Hepatocyte (in vitro differentiated cells): ENCODE results near the gene MOB3B. TPM values are rescaled to one million over a fixed set of nuclear protein-coding genes. Genes with fewer than 3 reads are reported as not detected.

ENCODE experiments used
- DNase-seq: peaks from one replicate; pipeline ENCODE4 v3.0.0-alpha.2; 2016; ENCODE audit warnings: low spot score
- H2AFZ ChIP-seq: fragments of 200-600 bp; sonication (generic); 2 replicates; pipeline ENCODE4 v1.6.0; 2016; ENCODE audit warnings: antibody characterized with exemption, mild to moderate bottlenecking
- H3K27ac ChIP-seq: fragments of 200-600 bp; sonication (generic); 2 replicates; pipeline ENCODE4 v1.5.1; 2016; ENCODE audit warnings: mild to moderate bottlenecking
- H3K27me3 ChIP-seq: fragments of 200-600 bp; sonication (generic); 2 replicates; pipeline ENCODE4 v1.6.1; 2016
- H3K36me3 ChIP-seq: fragments of 200-600 bp; sonication (generic); replicated peaks from 2 replicates; pipeline ENCODE4 v1.5.1; 2016; ENCODE audit warnings: low read depth; ENCODE audit not compliant: insufficient read depth
- H3K4me1 ChIP-seq: fragments of 200-600 bp; sonication (generic); 2 replicates; pipeline ENCODE4 v1.5.1; 2016; ENCODE audit warnings: mild to moderate bottlenecking, moderate library complexity; ENCODE audit not compliant: insufficient read depth
- H3K4me2 ChIP-seq: fragments of 200-600 bp; sonication (generic); 2 replicates; pipeline ENCODE4 v1.6.0; 2016
- H3K4me3 ChIP-seq: fragments of 200-600 bp; sonication (generic); 2 replicates; pipeline ENCODE4 v1.5.1; 2016; ENCODE audit warnings: mild to moderate bottlenecking
- H3K79me2 ChIP-seq: fragments of 200-600 bp; sonication (generic); 2 replicates; pipeline ENCODE4 v1.6.0; 2017; ENCODE audit warnings: mild to moderate bottlenecking
- H3K9me2 ChIP-seq: fragments of 200-600 bp; sonication (generic); replicated peaks from 2 replicates; pipeline ENCODE4 v1.6.0; 2017; ENCODE audit warnings: mild to moderate bottlenecking; ENCODE audit not compliant: insufficient read depth
- H3K9me3 ChIP-seq: fragments of 200-600 bp; sonication (generic); 2 replicates; pipeline ENCODE4 v1.5.1; 2016; ENCODE audit warnings: low read depth, mild to moderate bottlenecking
- H4K20me1 ChIP-seq: fragments of 200-600 bp; sonication (generic); 2 replicates; pipeline ENCODE4 v1.6.0; 2016; ENCODE audit warnings: mild to moderate bottlenecking; ENCODE audit not compliant: insufficient read depth, poor library complexity, severe bottlenecking
- EZH2 ChIP-seq: fragments of 200-600 bp; sonication (generic); IDR thresholded peaks from 2 replicates; pipeline ENCODE4 v1.6.1; 2016; ENCODE audit warnings: antibody characterized with exemption, mild to moderate bottlenecking, borderline replicate concordance
- EZH2phosphoT487 ChIP-seq: fragments of 200-600 bp; sonication (generic); IDR thresholded peaks from one replicate; pipeline ENCODE4 v1.6.1; 2018; ENCODE audit warnings: antibody characterized with exemption, mild to moderate bottlenecking, low read depth, moderate library complexity; ENCODE audit not compliant: unreplicated experiment, severe bottlenecking
- WGBS: methylation state at CpG from one replicate; pipeline ENCODE4 v1.1.6; 2016; ENCODE audit warnings: low lambda C conversion rate; ENCODE audit errors: missing lambda C conversion rate; 5-methylcytosine and 5-hydroxymethylcytosine counted together
- polyA plus RNA-seq: library from polyadenylated mRNA; unstranded; fragments of >200 nt; fragmentation: Nextera tagmentation; extraction: Ambion mirVana; gene quantifications from 2 replicates; pipeline ENCODE4 v1.2.1, GENCODE V29; 2016
- total RNA-seq: library from RNA; depleted of rRNA; stranded (reverse); fragments of >200 nt; gene quantifications from 2 replicates; pipeline ENCODE4 v1.2.3, GENCODE V29; 2014
- TF ChIP-seq, protein P1 (sequence below): fragments of 200-600 bp; sonication (generic); IDR thresholded peaks from 2 replicates; pipeline ENCODE4 v1.5.1; 2016; ENCODE audit warnings: antibody characterized with exemption, mild to moderate bottlenecking; ENCODE audit not compliant: poor library complexity

Gene MOB3B
- total and polyA plus RNA-seq, 2 experiments from 2014 or later, result 13.3 to 13.5 TPM

DNA sequence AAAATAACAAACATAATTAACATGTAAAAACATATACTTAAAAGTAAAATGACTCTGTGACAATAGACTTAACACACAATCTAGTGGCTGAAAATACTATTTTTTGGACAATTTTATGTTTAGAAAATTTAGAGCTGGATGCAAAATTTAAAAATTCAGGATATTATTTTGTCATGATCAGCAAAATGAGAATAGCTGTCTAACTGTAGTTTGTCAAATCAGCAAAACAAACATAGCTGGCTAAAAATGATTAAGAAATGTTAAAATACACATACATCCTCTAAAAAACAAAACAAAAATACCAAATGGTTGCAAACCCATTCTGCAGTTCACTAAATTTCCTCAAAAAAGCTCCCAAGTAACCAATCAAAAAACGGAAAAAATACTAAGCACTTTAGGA, 25.1 kb upstream of the MOB3B start:
- no peaks in the 10 kb centered on the region for H3K27me3 ChIP-seq
- H3K4me2 ChIP-seq, result no peak overlapping the region
- DNase-seq, result no peak
- H3K27ac ChIP-seq, result no peak overlapping the region
- no peaks in the 10 kb centered on the region for H3K36me3 ChIP-seq
- no peaks in the 10 kb centered on the region for H3K79me2 ChIP-seq
- H3K4me1 ChIP-seq, result no peaks in the 10 kb centered on the region
- H3K4me3 ChIP-seq, result no peak overlapping the region
- TF ChIP-seq, protein P1, sequence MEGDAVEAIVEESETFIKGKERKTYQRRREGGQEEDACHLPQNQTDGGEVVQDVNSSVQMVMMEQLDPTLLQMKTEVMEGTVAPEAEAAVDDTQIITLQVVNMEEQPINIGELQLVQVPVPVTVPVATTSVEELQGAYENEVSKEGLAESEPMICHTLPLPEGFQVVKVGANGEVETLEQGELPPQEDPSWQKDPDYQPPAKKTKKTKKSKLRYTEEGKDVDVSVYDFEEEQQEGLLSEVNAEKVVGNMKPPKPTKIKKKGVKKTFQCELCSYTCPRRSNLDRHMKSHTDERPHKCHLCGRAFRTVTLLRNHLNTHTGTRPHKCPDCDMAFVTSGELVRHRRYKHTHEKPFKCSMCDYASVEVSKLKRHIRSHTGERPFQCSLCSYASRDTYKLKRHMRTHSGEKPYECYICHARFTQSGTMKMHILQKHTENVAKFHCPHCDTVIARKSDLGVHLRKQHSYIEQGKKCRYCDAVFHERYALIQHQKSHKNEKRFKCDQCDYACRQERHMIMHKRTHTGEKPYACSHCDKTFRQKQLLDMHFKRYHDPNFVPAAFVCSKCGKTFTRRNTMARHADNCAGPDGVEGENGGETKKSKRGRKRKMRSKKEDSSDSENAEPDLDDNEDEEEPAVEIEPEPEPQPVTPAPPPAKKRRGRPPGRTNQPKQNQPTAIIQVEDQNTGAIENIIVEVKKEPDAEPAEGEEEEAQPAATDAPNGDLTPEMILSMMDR, result no peak
- TF ChIP-seq EZH2phosphoT487 (no peak), EZH2 (no peak)
- H2AFZ ChIP-seq, result no peak overlapping the region
- H4K20me1 ChIP-seq, result no peaks in the 10 kb centered on the region
- no peaks in the 10 kb centered on the region for H3K9me2 ChIP-seq
- H3K9me3 ChIP-seq, result no peaks in the 10 kb centered on the region
- WGBS, result 98% methylated on average over 1 of the region's 1 CpG

DNA sequence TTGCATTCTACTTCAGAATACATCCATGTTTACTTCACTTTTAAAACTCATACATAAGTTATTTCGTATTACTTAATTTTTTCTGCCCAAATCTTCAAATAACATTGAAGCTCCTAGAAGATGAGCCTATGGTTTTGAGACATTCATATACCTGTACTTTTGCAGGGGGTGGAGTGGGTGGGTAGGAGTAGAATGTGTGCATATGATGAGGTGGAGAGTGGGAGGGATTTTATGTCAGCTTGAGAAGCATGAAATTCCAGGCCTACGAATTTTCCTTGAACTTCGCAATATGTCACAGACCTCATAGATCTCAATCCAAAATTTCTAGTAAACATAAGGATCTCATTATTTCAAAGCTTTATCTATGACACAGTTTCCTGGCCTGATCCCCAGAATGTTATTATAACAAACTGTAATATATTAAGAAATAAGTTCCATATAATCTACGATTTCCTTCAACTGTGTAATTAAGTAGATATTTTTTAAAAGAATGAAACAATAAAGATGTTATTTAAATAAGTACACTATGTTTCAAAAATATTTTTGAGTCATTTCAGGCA, 19.7 kb upstream of the MOB3B start:
- Histone ChIP-seq H3K79me2 (no peaks in the 10 kb centered on the region), H4K20me1 (no peaks in the 10 kb centered on the region), H3K4me2 (no peak overlapping the region), H3K4me3 (no peak overlapping the region), H2AFZ (no peak overlapping the region), H3K36me3 (no peaks in the 10 kb centered on the region), H3K9me2 (no peaks in the 10 kb centered on the region), H3K27ac (no peak overlapping the region), H3K4me1 (no peaks in the 10 kb centered on the region), H3K9me3 (no peaks in the 10 kb centered on the region), H3K27me3 (no peaks in the 10 kb centered on the region)
- WGBS, result 79% methylated on average over 4 of the region's 4 CpGs
- DNase-seq, result no peak
- TF ChIP-seq EZH2phosphoT487 (no peak), EZH2 (no peak)
- TF ChIP-seq, protein P1, result no peak

DNA sequence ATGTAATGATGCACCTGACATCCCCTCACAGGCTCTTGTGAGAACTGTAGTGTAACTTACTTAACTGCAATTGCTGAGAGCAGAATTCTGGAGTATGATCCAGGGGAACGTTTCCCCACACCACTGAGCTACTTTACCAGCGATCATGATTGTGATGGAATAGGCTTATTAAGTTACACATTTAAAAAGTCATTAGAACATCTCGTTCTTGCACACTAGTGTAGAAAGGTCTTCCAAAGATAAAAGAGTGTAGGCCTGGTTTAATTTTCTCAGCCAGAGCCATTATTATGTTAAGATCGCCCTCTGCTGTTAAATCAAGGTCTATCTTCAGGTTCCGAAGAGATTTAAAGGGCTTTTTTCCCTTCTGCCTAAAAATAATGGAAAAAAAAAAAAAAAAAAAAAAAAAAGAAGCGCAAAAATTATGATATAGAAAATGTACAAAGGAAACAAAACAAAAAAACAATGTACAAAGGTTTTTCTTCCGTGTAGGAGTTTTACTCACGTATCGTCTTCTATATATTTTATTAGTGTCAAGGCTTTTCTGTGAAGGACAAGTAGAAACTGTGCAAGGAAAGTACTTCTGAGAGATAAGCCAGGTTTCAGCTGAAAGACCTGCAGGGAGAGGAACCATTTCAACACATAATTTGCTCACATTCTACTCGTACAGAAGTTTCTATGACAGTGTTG, 18.6 kb upstream of the MOB3B start:
- Histone ChIP-seq H3K4me2 (no peak overlapping the region), H3K9me2 (no peaks in the 10 kb centered on the region), H3K9me3 (no peaks in the 10 kb centered on the region), H3K4me3 (no peak overlapping the region), H3K36me3 (no peaks in the 10 kb centered on the region), H3K4me1 (no peaks in the 10 kb centered on the region), H3K79me2 (no peaks in the 10 kb centered on the region), H3K27ac (no peak overlapping the region), H3K27me3 (no peaks in the 10 kb centered on the region), H4K20me1 (no peaks in the 10 kb centered on the region), H2AFZ (no peak overlapping the region)
- 55% methylated on average over 10 of the region's 10 CpGs for WGBS
- DNase-seq, result peak; percentile 69
- TF ChIP-seq, protein P1, result peak; percentile 65
- TF ChIP-seq EZH2, result no peak
- TF ChIP-seq EZH2phosphoT487, result no peak
